Measurements from ENCODE around the gene DNASE1L2. TPM values are rescaled to one million over a fixed set of nuclear protein-coding genes. Genes with fewer than 3 reads are reported as not detected.

The DNASE1L2 gene
- total and polyA plus RNA-seq, 2 donors (not counting 1 experiment from before 2014, with no cell fraction given): 0.34 to 0.99 TPM

DNA sequence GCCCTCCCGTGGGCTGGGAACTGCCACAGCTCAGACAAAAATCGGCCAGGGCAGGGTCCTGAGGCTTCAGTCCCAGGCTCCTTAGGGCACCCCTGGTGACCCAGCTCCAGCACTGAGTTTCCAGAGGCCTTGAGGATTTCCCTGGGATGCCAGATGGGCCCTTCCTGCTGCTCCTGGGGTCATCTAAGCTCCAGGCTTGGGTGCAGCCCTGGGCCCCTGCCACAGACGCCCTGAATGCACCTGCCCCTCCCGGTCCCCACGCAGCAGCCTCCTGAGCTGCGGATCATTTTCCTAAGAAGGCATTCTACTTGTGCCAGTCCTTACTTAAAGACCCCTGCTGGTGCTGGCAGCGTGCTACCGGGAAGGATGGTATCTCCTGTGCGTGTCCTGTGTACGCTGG lies 37.7 kb downstream of the DNASE1L2 start:
- Histone ChIP-seq H3K27me3 (ENCODE audit: control insufficient read depth, insufficient read depth, low read length) (no peaks in the 10 kb centered on the region), H3K79me2 (ENCODE audit: control insufficient read depth, insufficient read depth, low read length) (peaks cover 16% of the 10 kb centered on the region), H3K4me2 (ENCODE audit: extremely low read depth, insufficient read depth, low read length) (no peak overlapping the region), H3K9me3 (ENCODE audit: control insufficient read depth, insufficient read depth, low read depth, low read length) (no peaks in the 10 kb centered on the region), H2AFZ (ENCODE audit: low read length) (no peak overlapping the region), H3K9ac (ENCODE audit: insufficient read depth, low read length) (no peak overlapping the region), H3K36me3 (ENCODE audit: control insufficient read depth, insufficient read depth, low read length) (no peaks in the 10 kb centered on the region), H3K27ac (ENCODE audit: insufficient read depth, low read length) (no peak overlapping the region), H4K20me1 (ENCODE audit: control insufficient read depth, extremely low read depth, insufficient read depth, low read length) (no peaks in the 10 kb centered on the region), H3K4me1 (ENCODE audit: control insufficient read depth, extremely low read depth, insufficient read depth, low read length) (peaks cover 7% of the 10 kb centered on the region), H3K4me3 (replicated peaks in 1 of 4; ENCODE audit: control extremely low read depth in 1 of 4, insufficient read depth in 1 of 4, low read depth in 3 of 4, low read length in 4 of 4) (no peak overlapping the region)
- TF ChIP-seq, protein P1, sequence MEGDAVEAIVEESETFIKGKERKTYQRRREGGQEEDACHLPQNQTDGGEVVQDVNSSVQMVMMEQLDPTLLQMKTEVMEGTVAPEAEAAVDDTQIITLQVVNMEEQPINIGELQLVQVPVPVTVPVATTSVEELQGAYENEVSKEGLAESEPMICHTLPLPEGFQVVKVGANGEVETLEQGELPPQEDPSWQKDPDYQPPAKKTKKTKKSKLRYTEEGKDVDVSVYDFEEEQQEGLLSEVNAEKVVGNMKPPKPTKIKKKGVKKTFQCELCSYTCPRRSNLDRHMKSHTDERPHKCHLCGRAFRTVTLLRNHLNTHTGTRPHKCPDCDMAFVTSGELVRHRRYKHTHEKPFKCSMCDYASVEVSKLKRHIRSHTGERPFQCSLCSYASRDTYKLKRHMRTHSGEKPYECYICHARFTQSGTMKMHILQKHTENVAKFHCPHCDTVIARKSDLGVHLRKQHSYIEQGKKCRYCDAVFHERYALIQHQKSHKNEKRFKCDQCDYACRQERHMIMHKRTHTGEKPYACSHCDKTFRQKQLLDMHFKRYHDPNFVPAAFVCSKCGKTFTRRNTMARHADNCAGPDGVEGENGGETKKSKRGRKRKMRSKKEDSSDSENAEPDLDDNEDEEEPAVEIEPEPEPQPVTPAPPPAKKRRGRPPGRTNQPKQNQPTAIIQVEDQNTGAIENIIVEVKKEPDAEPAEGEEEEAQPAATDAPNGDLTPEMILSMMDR (conservative IDR thresholded peaks at IDR 0.05 in 1 of 2, IDR thresholded peaks at IDR 0.05 in 1 of 2; ENCODE audit: low read depth in 1 of 2, low read length in 2 of 2): no peak
- no peak for TF ChIP-seq EZH2 (IDR thresholded peaks at IDR 0.05; ENCODE audit: low read length, missing control alignments)
- no peak for DNase-seq (ENCODE audit: low read depth in 2 of 2)

DNA sequence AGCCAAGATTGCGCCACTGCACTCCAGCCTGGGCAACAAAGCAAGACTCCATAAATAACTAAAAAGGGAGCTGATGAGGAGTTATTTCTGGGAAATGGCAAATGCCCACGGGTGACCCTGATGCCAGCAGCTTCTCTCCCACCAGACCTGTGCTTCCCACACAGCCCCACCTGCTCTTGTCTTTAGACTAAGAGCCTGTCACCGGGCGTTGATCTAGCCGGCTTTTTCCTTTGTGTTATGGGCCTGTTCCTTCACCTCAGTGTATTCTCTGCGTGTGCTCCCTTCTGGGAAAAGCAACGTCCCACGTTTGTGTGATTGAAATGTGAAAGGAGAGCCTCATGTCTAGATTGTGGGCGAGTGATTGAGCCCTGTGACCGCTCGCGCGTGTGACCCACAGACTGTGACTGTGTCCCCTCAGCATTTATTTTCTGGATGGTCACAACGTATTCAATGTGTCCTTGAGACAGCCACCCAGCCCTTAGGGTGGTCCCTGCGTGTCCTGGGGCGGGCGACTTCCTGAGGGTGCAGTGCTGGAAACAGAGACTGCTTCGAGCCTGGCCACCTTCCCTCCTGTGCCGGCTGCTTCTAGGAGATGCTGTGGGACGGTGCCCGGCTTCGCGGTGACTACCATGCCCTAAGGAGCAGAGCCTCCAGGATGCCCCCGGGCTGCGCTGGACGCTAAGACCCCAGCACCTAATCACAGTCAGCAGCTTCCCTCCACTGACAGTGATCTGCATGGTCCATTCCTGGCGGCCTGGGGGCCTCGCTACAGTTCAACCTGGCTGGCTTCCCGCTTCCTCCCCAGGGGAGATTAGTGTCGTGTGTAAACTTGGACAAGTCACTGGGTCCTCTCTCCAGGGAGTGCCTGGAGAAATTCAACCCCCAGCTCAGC lies 39.5 kb downstream of the DNASE1L2 start:
- peak; percentile 44 for TF ChIP-seq EZH2 (IDR thresholded peaks at IDR 0.05; ENCODE audit: low read length, missing control alignments)
- TF ChIP-seq, protein P1 (conservative IDR thresholded peaks at IDR 0.05 in 1 of 2, IDR thresholded peaks at IDR 0.05 in 1 of 2; ENCODE audit: low read depth in 1 of 2, low read length in 2 of 2): no peak
- H2AFZ ChIP-seq (ENCODE audit: low read length): no peak overlapping the region
- H3K4me3 ChIP-seq (replicated peaks in 1 of 4; ENCODE audit: control extremely low read depth in 1 of 4, insufficient read depth in 1 of 4, low read depth in 3 of 4, low read length in 4 of 4): no peak overlapping the region
- no peaks in the 10 kb centered on the region for H4K20me1 ChIP-seq (ENCODE audit: control insufficient read depth, extremely low read depth, insufficient read depth, low read length)
- no peaks in the 10 kb centered on the region for H3K9me3 ChIP-seq (ENCODE audit: control insufficient read depth, insufficient read depth, low read depth, low read length)
- H3K79me2 ChIP-seq (ENCODE audit: control insufficient read depth, insufficient read depth, low read length): peaks cover 1% of the 10 kb centered on the region
- H3K4me2 ChIP-seq (ENCODE audit: extremely low read depth, insufficient read depth, low read length): no peak overlapping the region
- no peaks in the 10 kb centered on the region for H3K36me3 ChIP-seq (ENCODE audit: control insufficient read depth, insufficient read depth, low read length)
- no peaks in the 10 kb centered on the region for H3K27me3 ChIP-seq (ENCODE audit: control insufficient read depth, insufficient read depth, low read length)
- no peak overlapping the region for H3K9ac ChIP-seq (ENCODE audit: insufficient read depth, low read length)
- no peak for DNase-seq (ENCODE audit: low read depth in 2 of 2)
- no peak overlapping the region for H3K27ac ChIP-seq (ENCODE audit: insufficient read depth, low read length)
- no peaks in the 10 kb centered on the region for H3K4me1 ChIP-seq (ENCODE audit: control insufficient read depth, extremely low read depth, insufficient read depth, low read length)

DNA sequence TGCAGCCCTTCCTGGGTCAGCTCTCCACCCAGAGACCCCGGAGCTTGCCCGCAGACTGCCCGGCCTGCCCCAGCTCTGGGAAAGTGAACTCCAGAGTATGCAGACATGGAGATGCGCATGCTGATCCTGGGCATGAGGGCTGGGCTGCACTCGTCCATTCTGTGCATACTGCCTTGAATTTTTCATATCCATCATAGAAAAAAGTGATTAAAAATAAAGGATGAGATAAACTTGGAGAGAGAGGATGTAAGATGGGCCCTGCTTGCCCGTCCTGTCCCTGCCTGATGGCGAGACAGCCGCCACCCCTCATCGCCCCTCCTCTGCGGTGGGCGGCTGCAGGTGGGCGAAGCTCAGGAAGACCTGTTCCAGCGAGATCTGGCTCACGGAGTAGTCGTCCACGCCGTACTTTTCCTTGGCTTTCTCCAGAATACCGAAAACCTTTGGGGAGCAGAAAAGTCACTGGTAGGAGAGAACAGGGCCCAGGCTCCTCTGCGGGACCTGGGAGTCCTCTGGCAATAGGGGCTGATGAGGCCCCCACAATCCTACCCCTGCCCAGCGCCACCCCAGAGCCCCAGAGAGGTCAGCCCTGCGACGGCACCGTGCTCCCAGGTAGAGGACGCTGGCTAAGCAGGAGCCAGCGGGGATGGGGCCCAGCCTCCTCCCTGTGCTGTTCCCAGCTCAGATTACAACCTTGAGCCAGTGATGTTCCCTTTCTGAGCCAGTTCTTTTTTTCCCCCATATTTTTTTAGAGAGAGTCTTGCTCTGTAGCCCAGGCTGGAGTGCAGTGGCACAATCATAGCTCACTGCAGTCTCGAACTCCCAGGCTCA lies 40.3 kb downstream of the DNASE1L2 start:
- H3K4me1 ChIP-seq (ENCODE audit: control insufficient read depth, extremely low read depth, insufficient read depth, low read length): no peaks in the 10 kb centered on the region
- no peak overlapping the region for H3K4me2 ChIP-seq (ENCODE audit: extremely low read depth, insufficient read depth, low read length)
- H3K9me3 ChIP-seq (ENCODE audit: control insufficient read depth, insufficient read depth, low read depth, low read length): no peaks in the 10 kb centered on the region
- H3K9ac ChIP-seq (ENCODE audit: insufficient read depth, low read length): no peak overlapping the region
- no peaks in the 10 kb centered on the region for H3K27me3 ChIP-seq (ENCODE audit: control insufficient read depth, insufficient read depth, low read length)
- no peak for DNase-seq (ENCODE audit: low read depth in 2 of 2)
- H3K36me3 ChIP-seq (ENCODE audit: control insufficient read depth, insufficient read depth, low read length): no peaks in the 10 kb centered on the region
- H2AFZ ChIP-seq (ENCODE audit: low read length): no peak overlapping the region
- H3K4me3 ChIP-seq (replicated peaks in 1 of 4; ENCODE audit: control extremely low read depth in 1 of 4, insufficient read depth in 1 of 4, low read depth in 3 of 4, low read length in 4 of 4): no peak overlapping the region
- H4K20me1 ChIP-seq (ENCODE audit: control insufficient read depth, extremely low read depth, insufficient read depth, low read length): no peaks in the 10 kb centered on the region
- H3K27ac ChIP-seq (ENCODE audit: insufficient read depth, low read length): no peak overlapping the region
- TF ChIP-seq EZH2 (IDR thresholded peaks at IDR 0.05; ENCODE audit: low read length, missing control alignments): no peak
- TF ChIP-seq, protein P1 (conservative IDR thresholded peaks at IDR 0.05 in 1 of 2, IDR thresholded peaks at IDR 0.05 in 1 of 2; ENCODE audit: low read depth in 1 of 2, low read length in 2 of 2): no peak
- no peaks in the 10 kb centered on the region for H3K79me2 ChIP-seq (ENCODE audit: control insufficient read depth, insufficient read depth, low read length)

Measured in fibroblast of lung (primary cell).